ENCODE results near the gene NFIX.

Gene NFIX

GRCh38 chr19:13095934-13096927, 101.0 kb downstream of the NFIX start:
- DNase-seq: no peak

GRCh38 chr19:13097033-13097462, 101.8 kb downstream of the NFIX start:
- no peak for DNase-seq

GRCh38 chr19:13097463-13098258, 102.4 kb downstream of the NFIX start:
- DNase-seq: peak in 1 of 2 experiments; percentile 36

GRCh38 chr19:13098277-13099072, 103.2 kb downstream of the NFIX start:
- peak in 1 of 2 experiments; percentile 24 for DNase-seq

GRCh38 chr19:13099073-13099999, 104.1 kb downstream of the NFIX start:
- DNase-seq: peak; percentile 67 to 78

- DNase-seq: peak; percentile 38 to 53
These were observed 104.8 kb downstream of the NFIX start for GRCh38 chr19:13100031-13100588.

GRCh38 chr19:13100841-13101589, 105.7 kb downstream of the NFIX start:
- DNase-seq: no peak

GRCh38 chr19:13101590-13102415, 106.5 kb downstream of the NFIX start:
- no peak for DNase-seq

- DNase-seq: no peak
These were observed 107.1 kb downstream of the NFIX start for GRCh38 chr19:13102416-13102665.

- DNase-seq: peak in 1 of 2 experiments; percentile 31
These were observed 107.6 kb downstream of the NFIX start, which contains the start of gene LYL1 for GRCh38 chr19:13102666-13103580. LYL1 (minus strand) TSS chr19:13102858; CDS start chr19:13101171, 1,687 bp downstream.

- DNase-seq: no peak
These were observed 108.5 kb downstream of the NFIX start for GRCh38 chr19:13103581-13104359.

GRCh38 chr19:13104360-13104847, 109.1 kb downstream of the NFIX start:
- DNase-seq: peak; percentile 53 to 71

GRCh38 chr19:13104848-13105711, 109.8 kb downstream of the NFIX start:
- DNase-seq: no peak

- DNase-seq: no peak
These were observed 114.3 kb downstream of the NFIX start for GRCh38 chr19:13109361-13110098.

- DNase-seq: no peak
These were observed 114.9 kb downstream of the NFIX start for GRCh38 chr19:13110099-13110610.

Data from stimulated activated CD4-positive, alpha-beta T cell treated with anti-CD3 and anti-CD28 coated beads, Interleukin-4, amount 100 ng/mL, for 4 hours (primary cell).